HG02852 (cell line): ENCODE results near the gene CTXN1.
"Not testable (repeated sequence)": the region's sequence is repeated elsewhere in the genome, so short reads cannot be mapped to it uniquely, and the experiment has no call there.

Experiments used
- ATAC-seq: cut with Tn5 transposase; IDR thresholded peaks from one replicate; pipeline ENCODE4 v1.9.1; 2021; ENCODE audit warnings: mild to moderate bottlenecking, moderate library complexity; ENCODE audit not compliant: unreplicated experiment

The CTXN1 gene

DNA sequence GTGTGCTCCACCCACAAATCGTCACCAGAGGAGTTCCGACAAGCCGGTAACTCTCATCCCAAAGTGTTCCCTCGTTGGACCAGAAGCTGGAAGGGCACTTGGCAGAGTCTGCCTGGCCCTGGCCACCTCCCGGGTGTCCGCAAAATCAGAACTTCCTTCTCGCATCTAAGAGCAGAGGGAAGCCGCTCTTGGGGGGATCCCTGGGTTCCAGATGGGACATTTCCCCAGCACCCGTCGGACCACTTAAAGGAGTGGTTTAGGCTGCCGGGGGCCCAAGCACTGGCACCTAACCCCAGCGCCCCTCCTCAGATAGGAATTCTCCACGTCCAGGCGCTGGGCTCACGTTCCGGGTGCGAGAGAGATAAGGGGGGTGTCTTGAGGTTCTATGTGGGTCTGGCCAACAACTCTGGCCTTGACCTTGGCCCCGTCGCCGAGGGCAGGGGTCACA is 23.1 kb downstream of the CTXN1 start:
- ATAC-seq = no peak

GRCh38 chr19:7901337-7901736 is 24.6 kb downstream of the CTXN1 start:
- no peak for ATAC-seq

DNA sequence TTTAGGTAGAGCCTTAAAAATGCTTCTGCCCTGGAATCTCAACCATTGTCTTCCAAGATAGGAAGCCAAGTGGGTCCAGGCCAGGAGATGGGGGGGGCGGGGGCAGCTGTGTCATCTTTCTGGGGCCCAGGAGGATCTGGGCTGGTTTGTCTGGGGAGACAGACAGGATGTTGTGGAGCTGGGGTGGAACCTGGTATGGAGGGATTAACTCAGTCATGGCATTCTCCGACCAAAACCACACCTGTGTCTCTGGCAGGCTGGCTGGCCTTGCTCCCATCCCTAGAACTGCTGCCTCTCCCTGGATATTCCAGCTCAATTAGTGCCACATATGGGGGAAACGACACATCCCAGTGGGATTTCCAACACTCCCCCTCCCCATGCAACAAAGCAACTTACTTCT is 25.0 kb downstream of the CTXN1 start:
- ATAC-seq = no peak

GRCh38 chr19:7900401-7900870 is 25.5 kb downstream of the CTXN1 start:
- no peak for ATAC-seq

GRCh38 chr19:7899751-7900378 is 26.1 kb downstream of the CTXN1 start:
- no peak for ATAC-seq

DNA sequence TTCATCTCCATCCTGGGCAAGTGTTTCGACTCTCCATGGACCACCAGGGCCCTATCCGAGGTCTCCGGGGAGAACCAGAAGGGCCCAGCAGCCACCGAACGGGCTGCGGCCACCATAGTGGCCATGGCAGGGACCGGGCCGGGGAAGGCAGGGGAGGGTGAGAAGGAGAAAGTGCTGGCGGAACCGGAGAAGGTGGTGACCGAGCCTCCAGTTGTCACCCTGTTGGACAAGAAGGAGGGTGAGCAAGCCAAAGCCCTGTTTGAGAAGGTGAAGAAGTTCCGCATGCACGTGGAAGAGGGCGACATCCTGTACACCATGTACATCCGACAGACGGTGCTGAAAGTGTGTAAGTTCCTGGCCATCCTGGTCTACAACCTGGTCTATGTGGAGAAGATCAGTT is 27.0 kb downstream of the CTXN1 start:
- ATAC-seq = no peak

DNA sequence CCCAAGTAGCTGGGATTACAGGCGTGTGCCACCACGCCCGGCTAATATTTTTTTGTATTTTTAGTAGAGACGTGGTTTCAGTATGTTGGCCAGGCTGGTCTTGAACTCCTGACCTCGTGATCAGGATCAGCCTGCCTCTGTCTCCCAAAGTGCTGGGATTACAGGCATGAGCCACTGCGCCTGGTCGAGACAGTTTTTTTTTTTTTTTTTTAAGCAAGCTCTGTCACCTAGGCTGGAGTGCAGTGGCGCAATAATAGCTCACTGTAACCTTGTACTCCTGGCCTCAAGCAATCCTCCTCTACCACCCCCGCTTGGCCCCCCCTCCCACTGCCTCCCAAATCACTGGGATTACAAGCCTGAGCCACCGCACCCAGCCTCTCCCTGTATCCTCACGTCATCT is 28.6 kb downstream of the CTXN1 start:
- no peak for ATAC-seq

GRCh38 chr19:7895565-7895964 is 30.4 kb downstream of the CTXN1 start:
- no peak for ATAC-seq

GRCh38 chr19:7894612-7895309 is 31.2 kb downstream of the CTXN1 start:
- no peak for ATAC-seq

GRCh38 chr19:7893362-7894101 is 32.4 kb downstream of the CTXN1 start:
- ATAC-seq = not testable (repeated sequence)

DNA sequence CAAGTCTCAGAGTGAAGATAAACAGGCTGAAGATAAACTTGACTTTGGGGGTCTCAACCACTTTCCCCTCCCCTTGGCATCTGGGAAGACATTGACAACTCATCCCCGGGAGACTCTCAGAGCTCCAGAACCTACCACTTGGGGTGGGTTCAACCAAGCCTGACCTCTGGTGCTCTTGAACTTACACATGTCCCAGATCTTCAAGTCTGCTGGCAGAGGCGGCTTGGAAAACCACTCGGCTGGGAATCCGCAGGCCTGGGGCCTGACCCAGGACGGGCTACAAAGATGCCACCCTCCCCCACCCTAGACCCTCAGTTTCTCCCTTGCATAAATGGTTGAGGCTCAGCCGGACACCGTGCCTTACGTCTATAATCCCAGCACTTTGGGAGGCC is 37.1 kb downstream of the CTXN1 start:
- no peak for ATAC-seq

- no peak for ATAC-seq
These were observed 37.6 kb downstream of the CTXN1 start, which contains the start of gene LRRC8E for GRCh38 chr19:7888145-7888825. Gene LRRC8E (plus strand): TSS chr19:7888510. CDS start chr19:7895604, 7,094 bp downstream.

DNA sequence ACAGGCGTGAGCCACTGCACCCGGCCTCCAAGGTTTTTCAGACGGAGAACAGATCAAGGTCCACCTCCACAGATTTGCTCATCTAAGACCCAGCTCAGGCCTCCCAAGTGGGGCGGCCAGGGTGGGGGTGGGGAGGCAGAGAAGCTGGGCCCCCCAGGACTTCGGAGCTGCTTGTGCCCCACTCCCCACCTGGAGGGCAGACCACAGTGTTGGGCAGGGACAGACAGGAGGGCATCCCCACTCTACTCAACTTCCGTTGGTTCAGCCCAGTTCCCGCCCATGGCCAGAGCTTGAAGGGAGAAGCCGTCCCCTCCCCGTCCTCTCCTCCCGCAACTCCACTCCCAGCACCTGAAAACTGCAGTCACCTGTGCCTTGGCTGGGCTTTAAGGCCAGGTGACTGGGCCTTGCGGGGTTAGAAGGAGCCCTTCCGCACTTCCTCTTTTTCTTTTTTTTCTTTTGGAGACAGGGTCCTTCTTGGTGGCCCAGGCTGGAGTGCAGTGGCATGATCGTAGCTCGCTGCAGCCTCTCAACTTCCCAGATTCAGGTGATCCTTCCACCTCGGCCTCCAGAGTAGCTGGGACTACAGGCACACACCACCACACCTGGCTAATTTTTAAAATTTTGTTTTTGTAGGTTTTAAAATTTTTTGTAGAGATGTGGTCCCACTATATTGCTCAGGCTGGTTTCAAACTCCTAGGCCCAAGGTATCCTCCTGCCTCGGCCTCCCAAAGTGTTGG is 38.4 kb downstream of the CTXN1 start:
- ATAC-seq = no peak

- no peak for ATAC-seq
These were observed 40.1 kb downstream of the CTXN1 start for GRCh38 chr19:7885818-7886217.

DNA sequence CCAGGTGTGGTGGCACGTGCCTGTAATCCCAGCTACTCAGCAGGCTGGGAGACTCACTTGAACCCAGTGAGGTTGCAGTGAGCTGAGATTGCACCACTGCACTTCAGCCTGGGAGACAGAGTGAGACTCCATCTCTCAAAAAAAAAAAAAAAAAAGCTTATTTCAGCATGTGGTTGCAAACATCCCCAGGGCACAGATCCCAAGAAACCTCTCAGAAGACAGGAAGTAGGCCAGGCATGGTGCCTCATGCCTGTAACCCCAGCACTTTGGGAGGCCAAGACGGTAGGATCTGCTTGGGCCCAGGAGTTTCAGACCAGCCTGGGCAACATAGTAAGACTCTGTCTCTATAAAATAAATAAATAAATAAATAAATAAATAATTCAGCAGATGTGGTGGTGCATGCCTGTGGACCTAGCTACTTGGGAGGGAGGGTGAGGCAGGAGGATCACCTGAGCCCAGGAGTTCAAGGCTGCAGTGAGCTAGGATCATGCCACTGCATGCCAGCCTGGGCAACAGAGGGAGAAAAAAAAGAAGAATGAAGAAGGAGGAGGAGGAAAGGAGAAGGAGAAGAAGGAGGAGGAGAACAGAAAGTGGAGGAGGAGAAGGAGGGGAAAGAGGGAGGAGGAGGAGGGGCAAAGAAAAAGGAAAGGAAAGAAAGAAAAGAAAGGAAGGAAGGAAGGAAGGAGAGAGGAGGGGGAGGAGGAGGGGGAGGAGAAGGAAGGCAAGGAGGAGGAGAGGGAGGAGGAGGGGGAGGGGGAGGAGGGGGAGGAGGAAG is 42.0 kb downstream of the CTXN1 start:
- ATAC-seq = no peak

GRCh38 chr19:7883105-7883504 is 42.8 kb downstream of the CTXN1 start:
- ATAC-seq = no peak

DNA sequence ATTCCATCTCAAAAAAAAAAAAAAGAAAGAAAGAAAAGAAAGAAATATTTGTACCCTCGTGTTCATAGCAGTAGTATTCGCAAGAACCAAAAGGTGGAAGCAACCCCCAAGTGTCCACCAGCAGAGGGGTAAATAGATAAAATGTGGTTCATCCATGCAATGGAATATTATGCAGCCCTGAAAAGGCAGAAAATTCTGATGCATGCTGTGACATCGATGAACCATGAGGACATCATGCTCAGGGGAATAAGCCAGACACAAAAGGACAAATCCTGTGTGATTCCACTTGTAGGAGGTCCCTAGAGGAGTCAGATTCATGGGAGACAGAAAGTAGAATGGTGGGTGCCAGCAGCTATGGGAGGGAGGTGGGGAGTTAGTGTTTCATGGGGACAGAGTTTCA is 44.0 kb downstream of the CTXN1 start:
- no peak for ATAC-seq

DNA sequence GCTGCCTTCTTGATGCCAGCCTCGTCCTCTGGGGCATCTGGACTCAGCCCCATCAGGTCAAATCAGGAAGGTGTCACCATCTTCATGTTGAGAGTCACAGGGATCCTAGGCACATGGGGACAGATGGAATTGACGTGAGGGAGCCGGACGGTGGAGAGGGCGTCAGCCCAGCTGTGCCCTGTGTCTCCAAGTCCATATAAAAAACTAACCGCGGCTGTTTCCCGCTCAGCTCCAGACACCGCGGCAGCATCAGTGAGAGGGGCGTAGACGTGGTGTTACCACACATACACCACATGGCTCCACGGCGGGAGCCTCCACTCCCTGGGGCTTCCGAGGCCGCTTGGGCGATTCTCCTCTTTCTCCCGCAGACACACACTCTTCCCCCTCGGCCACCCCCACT is 46.1 kb downstream of the CTXN1 start:
- ATAC-seq = no peak

DNA sequence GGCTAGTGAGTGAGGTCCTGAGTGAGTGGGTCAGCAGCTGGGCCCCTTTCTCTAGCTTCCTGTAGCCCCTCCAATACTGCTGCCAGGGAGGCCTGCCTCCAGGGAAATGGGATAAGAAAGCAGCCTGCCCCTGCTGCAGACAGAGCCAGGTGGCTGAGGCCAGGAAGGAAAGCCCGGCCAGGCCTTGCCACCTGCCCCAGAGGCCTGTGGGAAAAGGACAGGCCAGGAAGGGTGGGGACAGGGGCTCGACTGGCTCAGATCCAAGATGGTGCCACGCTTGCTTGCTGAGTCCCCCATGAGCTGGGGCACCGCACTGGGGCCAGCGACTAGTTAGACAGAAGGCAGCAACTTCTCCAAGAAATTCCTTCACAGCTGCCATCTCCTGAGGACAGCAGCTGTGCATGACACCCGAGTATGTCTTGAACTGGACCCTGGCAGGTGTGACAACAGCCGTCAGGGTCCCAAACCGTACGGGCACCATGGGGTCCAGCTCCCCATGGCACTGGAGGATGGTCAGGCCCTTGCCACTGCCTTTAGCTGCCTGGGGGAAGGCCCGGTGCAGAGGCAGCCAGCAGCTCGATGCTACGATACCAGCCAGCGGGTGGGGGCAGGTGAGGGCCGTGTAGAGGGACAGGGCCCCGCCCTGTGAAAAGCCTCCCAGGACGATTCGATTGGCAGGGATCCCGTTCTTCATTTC is 46.7 kb downstream of the CTXN1 start:
- no peak for ATAC-seq
